ENCODE measurements around the gene MAP7.
"Not testable (repeated sequence)": the region's sequence is repeated elsewhere in the genome, so short reads cannot be mapped to it uniquely, and the experiment has no call there.

Gene MAP7

DNA sequence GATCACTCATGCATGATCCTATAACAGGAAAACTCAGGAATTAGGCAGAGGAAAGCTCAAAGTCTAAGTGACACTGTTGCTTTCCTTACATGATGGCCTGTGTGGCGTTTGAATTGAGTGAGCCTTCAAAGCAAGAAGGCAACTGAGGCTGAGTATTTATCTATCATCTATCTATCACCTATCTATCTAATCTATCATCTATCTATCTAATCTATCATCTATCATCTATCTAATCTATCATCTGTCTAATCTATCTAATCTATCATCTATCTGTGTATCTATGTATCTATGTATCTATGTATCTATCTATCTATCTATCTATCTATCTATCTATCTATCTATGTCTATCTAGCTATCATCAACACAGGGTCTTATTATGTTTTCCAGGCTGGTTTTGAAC lies 218.8 kb downstream of the MAP7 start:
- DNase-seq: no peak

GRCh38 chr6:136330634-136331033 lies 219.6 kb downstream of the MAP7 start:
- DNase-seq: no peak

- DNase-seq: no peak
These were observed 224.1 kb downstream of the MAP7 start for GRCh38 chr6:136326038-136326553.

DNA sequence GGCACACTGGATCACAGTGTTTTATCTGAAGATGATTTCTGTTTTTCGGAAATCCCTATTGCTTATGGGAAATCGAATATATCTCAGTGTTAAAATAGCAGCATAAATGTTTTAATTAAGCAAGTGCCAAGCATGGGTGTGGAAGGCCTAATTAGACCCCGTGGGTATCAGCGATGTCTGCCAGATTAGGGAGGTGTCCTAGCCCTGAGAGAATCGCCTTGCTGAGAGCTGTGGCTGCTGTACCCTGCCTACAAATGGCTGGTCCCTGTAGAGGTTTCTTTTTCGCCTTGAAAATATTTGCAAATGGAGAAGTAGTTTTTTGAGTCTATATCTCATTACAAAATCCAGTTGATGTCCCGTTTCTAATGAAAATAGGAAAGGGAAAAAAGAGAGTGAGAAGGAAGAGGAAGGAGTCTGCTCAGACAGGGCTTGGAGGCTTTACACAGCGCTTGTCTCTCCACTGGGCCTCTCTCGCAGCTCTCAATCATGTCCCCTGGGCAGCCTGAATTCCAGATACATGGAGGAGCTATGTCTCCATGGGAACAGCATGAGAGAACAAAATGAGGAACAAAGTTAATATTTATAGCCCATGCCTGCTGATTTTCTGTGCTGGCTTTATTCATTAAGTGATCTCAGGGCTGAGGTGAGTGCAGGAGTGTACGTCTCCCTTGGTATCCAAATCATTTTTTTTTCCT lies 225.4 kb downstream of the MAP7 start:
- DNase-seq: no peak

DNA sequence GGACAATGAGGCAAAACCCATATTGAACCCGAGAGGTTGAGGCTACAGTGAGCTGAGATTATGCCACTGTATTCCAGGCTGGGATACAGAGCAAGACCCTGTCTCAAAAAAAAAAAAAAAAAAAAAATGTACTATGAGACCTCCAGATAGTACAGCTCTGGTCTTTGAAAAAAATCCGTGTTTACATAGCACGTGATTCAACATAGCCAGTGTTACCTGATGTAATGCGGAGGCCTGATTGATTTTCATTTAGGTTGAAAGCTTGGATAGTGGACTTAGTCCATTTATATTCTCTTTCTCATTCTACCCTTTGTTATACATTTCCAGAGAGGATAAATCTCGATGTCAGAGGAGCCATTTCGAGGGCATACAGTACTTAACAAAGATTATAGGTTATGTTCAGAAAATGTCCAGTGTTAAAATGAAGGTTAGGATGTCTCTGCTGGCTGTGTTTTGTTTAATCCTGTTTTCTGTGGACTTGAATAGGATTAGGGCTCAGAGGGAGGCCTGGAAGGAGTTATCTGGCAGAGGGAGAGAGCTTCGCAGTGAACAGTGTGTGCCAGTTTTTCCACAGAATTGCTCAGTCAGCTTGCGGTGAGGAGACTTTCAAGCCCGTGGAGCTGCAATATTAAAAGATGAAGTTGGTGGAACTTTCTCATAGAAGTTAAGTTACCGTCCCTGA lies 226.7 kb downstream of the MAP7 start:
- no peak for DNase-seq

- no peak for DNase-seq
These were observed 230.5 kb downstream of the MAP7 start for GRCh38 chr6:136319732-136320131.

DNA sequence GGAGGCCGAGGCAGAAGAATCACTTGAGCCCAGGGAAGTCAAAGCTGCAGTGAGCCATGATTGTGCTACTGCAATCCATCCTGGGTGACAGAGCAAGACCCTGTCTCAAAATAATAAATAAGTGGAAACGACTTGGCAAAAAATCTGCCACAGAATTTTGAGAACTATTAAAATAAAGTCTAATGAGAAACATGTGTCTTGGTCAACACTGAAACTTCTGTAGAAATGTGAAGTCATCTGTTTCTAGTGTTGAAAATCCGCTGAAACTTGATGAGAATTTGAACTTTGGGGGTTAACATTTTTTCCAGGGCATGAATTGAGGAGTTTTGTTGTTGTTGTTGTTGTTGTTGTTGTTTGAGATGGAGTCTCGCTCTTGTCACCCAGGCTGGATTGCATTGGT lies 231.5 kb downstream of the MAP7 start:
- no peak for DNase-seq

GRCh38 chr6:136317971-136318370 lies 232.3 kb downstream of the MAP7 start:
- DNase-seq: no peak

GRCh38 chr6:136317021-136317694 lies 233.1 kb downstream of the MAP7 start:
- peak; percentile 60 for DNase-seq

DNA sequence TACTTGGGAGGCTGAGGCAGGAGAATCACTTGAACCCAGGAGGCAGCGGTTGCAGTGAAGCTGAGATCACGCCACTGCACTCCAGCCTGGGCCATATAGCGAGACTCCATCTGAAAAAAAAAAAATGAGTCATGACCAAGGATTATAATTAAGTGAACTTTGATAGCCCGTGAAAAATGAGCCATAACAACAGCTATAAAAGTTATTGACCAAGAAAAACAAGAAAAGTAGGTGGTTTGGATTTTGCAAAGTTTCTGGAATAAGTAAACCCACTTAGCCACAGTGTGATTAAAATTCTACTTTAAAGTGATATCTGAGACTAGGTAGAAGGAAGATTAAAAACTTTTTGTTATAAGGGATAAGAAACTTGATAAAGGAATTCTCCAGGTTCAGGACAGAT lies 234.6 kb downstream of the MAP7 start:
- DNase-seq: no peak

DNA sequence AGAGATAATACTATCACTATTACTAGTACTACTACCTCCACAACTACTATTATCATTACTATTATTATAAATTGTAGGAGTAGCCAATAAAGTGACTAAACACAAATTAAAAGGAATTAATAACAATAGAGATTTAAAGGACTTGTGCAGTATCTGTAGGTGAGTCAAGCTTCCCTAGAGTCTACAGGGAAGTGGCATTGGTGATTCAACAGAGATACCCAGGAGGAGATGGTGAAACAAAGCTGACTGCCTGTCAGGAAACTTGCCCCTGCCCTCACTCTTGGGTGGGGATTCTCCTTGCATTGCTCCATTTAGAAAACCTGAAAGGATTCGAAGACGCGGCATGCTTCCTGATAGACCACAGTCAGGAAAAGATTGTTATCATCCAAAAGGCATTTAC lies 237.2 kb downstream of the MAP7 start:
- DNase-seq: no peak

- no peak for DNase-seq
These were observed 240.4 kb downstream of the MAP7 start for GRCh38 chr6:136309729-136310311.

GRCh38 chr6:136309171-136309570 lies 241.1 kb downstream of the MAP7 start:
- DNase-seq: no peak

DNA sequence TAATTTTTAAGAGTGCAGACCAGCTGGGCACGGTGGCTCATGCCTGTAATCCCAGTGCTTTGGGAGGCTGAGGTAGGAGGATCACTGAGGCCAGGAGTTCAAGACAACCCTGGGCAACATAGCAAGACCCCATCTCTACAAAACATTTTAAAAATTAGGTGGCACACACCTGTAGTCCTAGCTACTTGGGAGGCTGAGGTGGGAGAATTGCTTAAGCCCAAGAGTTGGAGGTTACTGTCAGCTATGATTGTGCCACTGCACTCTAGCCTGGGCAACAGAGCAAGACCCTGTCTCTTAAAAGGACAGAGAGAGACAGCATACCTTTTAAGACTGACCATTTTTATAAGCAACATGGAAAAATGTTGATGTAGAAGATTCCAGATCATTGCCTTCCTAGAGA lies 241.8 kb downstream of the MAP7 start:
- DNase-seq: not testable (repeated sequence)

DNA sequence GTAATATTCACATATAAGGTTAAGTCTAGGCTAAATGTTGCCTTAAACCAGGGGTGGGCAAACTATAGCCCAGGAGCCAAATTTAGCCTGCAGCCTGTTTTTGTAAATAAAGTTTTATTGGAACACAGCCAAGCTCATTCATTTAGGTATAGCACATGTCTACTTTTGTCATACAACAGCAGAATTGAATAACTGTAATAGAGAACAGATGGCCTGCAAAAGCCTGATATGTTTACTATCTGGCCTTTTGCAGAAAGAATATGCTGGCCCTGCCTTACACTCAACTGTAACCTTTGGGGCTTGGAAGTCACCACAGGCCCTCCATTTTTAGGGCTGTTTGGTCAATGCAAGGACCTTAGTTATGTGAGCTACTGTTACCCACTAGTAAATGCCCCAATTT lies 242.9 kb downstream of the MAP7 start:
- DNase-seq: peak; percentile 35

- DNase-seq: no peak
These were observed 243.8 kb downstream of the MAP7 start for GRCh38 chr6:136306466-136306865.

- DNase-seq: no peak
These were observed 245.8 kb downstream of the MAP7 start for GRCh38 chr6:136304410-136304809.

DNA sequence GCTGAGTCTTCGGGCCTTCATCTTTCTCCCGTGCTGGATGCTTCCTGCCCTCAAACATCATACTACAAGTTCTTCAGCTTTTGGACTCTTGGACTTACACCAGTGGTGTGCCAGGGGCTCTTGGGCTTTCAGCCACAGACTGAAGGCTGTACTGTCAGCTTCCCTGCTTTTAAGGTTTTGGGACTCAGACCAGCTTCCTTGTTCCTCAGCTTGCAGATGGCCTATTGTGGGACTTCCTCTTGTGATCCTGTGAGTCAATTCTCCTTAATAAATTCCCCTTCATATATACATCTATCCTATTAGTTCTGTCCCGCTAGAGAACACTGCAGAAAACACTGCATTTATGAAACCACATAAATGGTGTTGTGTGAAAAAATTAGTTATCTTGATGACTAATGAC lies 246.7 kb downstream of the MAP7 start:
- DNase-seq: no peak

DNA sequence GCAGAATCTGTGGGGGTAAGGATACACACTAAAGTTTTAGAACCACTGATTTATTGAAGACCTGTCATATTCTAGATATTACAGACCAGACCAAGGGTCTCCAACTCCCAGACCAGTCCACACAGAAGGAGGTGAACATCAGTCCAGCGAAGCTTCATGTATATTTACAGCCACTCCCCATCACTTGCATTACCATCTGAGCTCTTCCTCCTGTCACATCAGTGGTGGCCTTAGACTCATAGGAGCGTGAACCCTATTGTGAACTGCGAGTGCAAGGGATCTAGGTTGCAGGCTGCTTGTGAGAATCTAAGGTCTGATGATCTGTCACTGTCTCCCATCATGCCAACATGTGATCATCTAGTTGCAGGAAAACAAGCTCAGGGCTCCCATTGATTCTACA lies 255.6 kb downstream of the MAP7 start:
- DNase-seq: no peak

Measured in NCI-H1694 (cell line).